Nephron progenitor cell (in vitro differentiated cells): Measurements from ENCODE around the gene ACSS1.

Experiments used
- DNase-seq: peaks from one replicate; pipeline ENCODE4 v3.0.0; 2021
- H3K27ac Mint-ChIP-seq: 2 replicates; pipeline ENCODE4 v1.8.0; 2021; ENCODE audit warnings: mild to moderate bottlenecking, moderate library complexity, mixed read lengths
- H3K27me3 Mint-ChIP-seq: 2 replicates; pipeline ENCODE4 v1.8.0; 2021; ENCODE audit warnings: mild to moderate bottlenecking, low read depth, mixed read lengths; ENCODE audit not compliant: poor library complexity
- H3K36me3 Mint-ChIP-seq: 2 replicates; pipeline ENCODE4 v1.8.0; 2021; ENCODE audit warnings: low read depth, mixed read lengths
- H3K4me1 Mint-ChIP-seq: 2 replicates; pipeline ENCODE4 v1.8.0; 2021; ENCODE audit warnings: mixed read lengths
- H3K4me3 Mint-ChIP-seq: 2 replicates; pipeline ENCODE4 v1.8.0; 2021; ENCODE audit warnings: mild to moderate bottlenecking, moderate library complexity, mixed read lengths
- H3K9me3 Mint-ChIP-seq: 2 replicates; pipeline ENCODE4 v1.8.0; 2021; ENCODE audit warnings: mild to moderate bottlenecking, moderate library complexity, mixed read lengths
- CTCF ChIP-seq: fragments of 200-600 bp; sonication (generic); IDR thresholded peaks from 2 replicates; pipeline ENCODE4 v1.5.0; 2021; ENCODE audit warnings: antibody characterized with exemption

Gene ACSS1

GRCh38 chr20:24970030-24970553, 87.8 kb downstream of the ACSS1 start:
- Mint-ChIP-seq H3K27me3 (no peaks in the 10 kb centered on the region), H3K36me3 (peaks cover 80% of the 10 kb centered on the region), H3K9me3 (peaks cover 13% of the 10 kb centered on the region), H3K27ac (no peak overlapping the region), H3K4me3 (no peak overlapping the region), H3K4me1 (peaks cover 19% of the 10 kb centered on the region)
- DNase-seq: no peak
- no peak for TF ChIP-seq CTCF

GRCh38 chr20:24969186-24970029, 88.5 kb downstream of the ACSS1 start:
- no peak overlapping the region for H3K27ac Mint-ChIP-seq
- peaks cover 19% of the 10 kb centered on the region for H3K4me1 Mint-ChIP-seq
- no peak for TF ChIP-seq CTCF
- no peak for DNase-seq
- H3K36me3 Mint-ChIP-seq: peaks cover 79% of the 10 kb centered on the region
- peaks cover 7% of the 10 kb centered on the region for H3K9me3 Mint-ChIP-seq
- no peaks in the 10 kb centered on the region for H3K27me3 Mint-ChIP-seq
- no peak overlapping the region for H3K4me3 Mint-ChIP-seq

- Mint-ChIP-seq H3K36me3 (peaks cover 75% of the 10 kb centered on the region), H3K4me1 (peaks cover 19% of the 10 kb centered on the region), H3K9me3 (no peaks in the 10 kb centered on the region), H3K27ac (peak overlapping the region; percentile 75), H3K4me3 (no peak overlapping the region), H3K27me3 (no peaks in the 10 kb centered on the region)
- TF ChIP-seq CTCF: no peak
- DNase-seq: no peak
These were observed 89.6 kb downstream of the ACSS1 start for GRCh38 chr20:24968278-24968800.

GRCh38 chr20:24966317-24967012, 91.5 kb downstream of the ACSS1 start:
- Mint-ChIP-seq H3K36me3 (peaks cover 83% of the 10 kb centered on the region), H3K27ac (no peak overlapping the region), H3K27me3 (no peaks in the 10 kb centered on the region), H3K9me3 (no peaks in the 10 kb centered on the region), H3K4me1 (peaks cover 25% of the 10 kb centered on the region), H3K4me3 (no peak overlapping the region)
- no peak for TF ChIP-seq CTCF
- no peak for DNase-seq

- Mint-ChIP-seq H3K4me1 (peaks cover 14% of the 10 kb centered on the region), H3K27me3 (no peaks in the 10 kb centered on the region), H3K27ac (peak overlapping the region; percentile 21), H3K4me3 (no peak overlapping the region), H3K36me3 (peaks cover 74% of the 10 kb centered on the region), H3K9me3 (no peaks in the 10 kb centered on the region)
- DNase-seq: no peak
- TF ChIP-seq CTCF: no peak
These were observed 92.6 kb downstream of the ACSS1 start for GRCh38 chr20:24965065-24965919.
